Mucosa of stomach (tissue), 1 donor: ENCODE results near the gene METTL15.
"Not testable (repeated sequence)": the region's sequence is repeated elsewhere in the genome, so short reads cannot be mapped to it uniquely, and the experiment has no call there.

Source experiments
- H3K27me3 ChIP-seq: one replicate; pipeline ENCODE4 v1.7.0; 2013; ENCODE audit warnings: mild to moderate bottlenecking, low read length; ENCODE audit not compliant: control insufficient read depth, insufficient read depth
- H3K36me3 ChIP-seq: one replicate; pipeline ENCODE4 v1.7.0; 2013; ENCODE audit warnings: low read length; ENCODE audit not compliant: control insufficient read depth, insufficient read depth
- H3K4me1 ChIP-seq: one replicate; pipeline ENCODE4 v1.7.0; 2013; ENCODE audit warnings: mild to moderate bottlenecking, low read length; ENCODE audit not compliant: control insufficient read depth, insufficient read depth
- H3K4me3 ChIP-seq: one replicate; pipeline ENCODE4 v1.7.0; 2013; ENCODE audit warnings: low read length
- H3K9ac ChIP-seq: one replicate; pipeline ENCODE4 v1.7.0; 2013; ENCODE audit warnings: mild to moderate bottlenecking, low read length, moderate library complexity
- H3K9me3 ChIP-seq: one replicate; pipeline ENCODE4 v1.7.0; 2013; ENCODE audit warnings: mild to moderate bottlenecking, low read length, moderate library complexity; ENCODE audit not compliant: control insufficient read depth
- donor health status: Pancreatic carcinoma.

The METTL15 gene

GRCh38 chr11:28268925-28269324, 160.7 kb downstream of the METTL15 start:
- Histone ChIP-seq H3K4me1 (no peaks in the 10 kb centered on the region), H3K9ac (no peak overlapping the region), H3K27me3 (no peaks in the 10 kb centered on the region), H3K9me3 (no peaks in the 10 kb centered on the region), H3K4me3 (no peak overlapping the region), H3K36me3 (no peaks in the 10 kb centered on the region)

GRCh38 chr11:28269586-28269985, 161.4 kb downstream of the METTL15 start:
- Histone ChIP-seq H3K9ac (no peak overlapping the region), H3K9me3 (no peaks in the 10 kb centered on the region)

GRCh38 chr11:28272247-28272646, 164.1 kb downstream of the METTL15 start:
- not testable (repeated sequence) for H3K36me3 ChIP-seq, H3K4me1 ChIP-seq, H3K9me3 ChIP-seq, H3K27me3 ChIP-seq, H3K9ac ChIP-seq, H3K4me3 ChIP-seq

More at GRCh38 chr11:28269586-28269985, 161.4 kb downstream of the METTL15 start:
- H3K27me3 ChIP-seq, result no peaks in the 10 kb centered on the region
- H3K36me3 ChIP-seq, result no peaks in the 10 kb centered on the region
- no peaks in the 10 kb centered on the region for H3K4me1 ChIP-seq
- H3K4me3 ChIP-seq, result no peak overlapping the region

- H3K9ac ChIP-seq, result no peak overlapping the region
- H3K36me3 ChIP-seq, result no peaks in the 10 kb centered on the region
- H3K27me3 ChIP-seq, result no peaks in the 10 kb centered on the region
- H3K4me3 ChIP-seq, result no peak overlapping the region
- H3K9me3 ChIP-seq, result no peaks in the 10 kb centered on the region
- no peaks in the 10 kb centered on the region for H3K4me1 ChIP-seq
Observed at GRCh38 chr11:28274216-28274615, 166.0 kb downstream of the METTL15 start.

- Histone ChIP-seq H3K4me3 (no peak overlapping the region), H3K36me3 (no peaks in the 10 kb centered on the region), H3K9me3 (no peaks in the 10 kb centered on the region), H3K9ac (no peak overlapping the region), H3K27me3 (no peaks in the 10 kb centered on the region), H3K4me1 (no peaks in the 10 kb centered on the region)
Observed at GRCh38 chr11:28284196-28284595, 176.0 kb downstream of the METTL15 start.

GRCh38 chr11:28289444-28289843, 181.3 kb downstream of the METTL15 start:
- Histone ChIP-seq H3K4me1 (no peaks in the 10 kb centered on the region), H3K9me3 (no peaks in the 10 kb centered on the region), H3K9ac (no peak overlapping the region), H3K4me3 (no peak overlapping the region), H3K27me3 (no peaks in the 10 kb centered on the region), H3K36me3 (no peaks in the 10 kb centered on the region)

GRCh38 chr11:28290995-28291394, 182.8 kb downstream of the METTL15 start:
- not testable (repeated sequence) for H3K4me3 ChIP-seq, H3K4me1 ChIP-seq, H3K36me3 ChIP-seq, H3K27me3 ChIP-seq, H3K9me3 ChIP-seq, H3K9ac ChIP-seq

GRCh38 chr11:28296426-28296825, 188.2 kb downstream of the METTL15 start:
- Histone ChIP-seq H3K27me3 (no peaks in the 10 kb centered on the region), H3K36me3 (no peaks in the 10 kb centered on the region)

GRCh38 chr11:28298209-28298608, 190.0 kb downstream of the METTL15 start:
- H3K9me3 ChIP-seq, result no peaks in the 10 kb centered on the region
- no peak overlapping the region for H3K9ac ChIP-seq
- H3K36me3 ChIP-seq, result no peaks in the 10 kb centered on the region
- H3K4me3 ChIP-seq, result no peak overlapping the region
- H3K4me1 ChIP-seq, result no peaks in the 10 kb centered on the region
- H3K27me3 ChIP-seq, result no peaks in the 10 kb centered on the region

More at GRCh38 chr11:28296426-28296825, 188.2 kb downstream of the METTL15 start:
- Histone ChIP-seq H3K9me3 (no peaks in the 10 kb centered on the region), H3K9ac (no peak overlapping the region), H3K4me3 (no peak overlapping the region), H3K4me1 (no peaks in the 10 kb centered on the region)

GRCh38 chr11:28303477-28304191, 195.4 kb downstream of the METTL15 start:
- H3K9me3 ChIP-seq, result no peaks in the 10 kb centered on the region

GRCh38 chr11:28315440-28315839, 207.3 kb downstream of the METTL15 start:
- Histone ChIP-seq H3K9ac (no peak overlapping the region), H3K4me1 (no peaks in the 10 kb centered on the region), H3K36me3 (no peaks in the 10 kb centered on the region), H3K9me3 (no peaks in the 10 kb centered on the region), H3K27me3 (no peaks in the 10 kb centered on the region), H3K4me3 (no peak overlapping the region)

More at GRCh38 chr11:28303477-28304191, 195.4 kb downstream of the METTL15 start:
- no peaks in the 10 kb centered on the region for H3K27me3 ChIP-seq
- H3K4me1 ChIP-seq, result no peaks in the 10 kb centered on the region
- H3K9ac ChIP-seq, result no peak overlapping the region
- no peak overlapping the region for H3K4me3 ChIP-seq
- no peaks in the 10 kb centered on the region for H3K36me3 ChIP-seq

- Histone ChIP-seq H3K9me3 (no peaks in the 10 kb centered on the region), H3K4me3 (no peak overlapping the region), H3K27me3 (no peaks in the 10 kb centered on the region), H3K36me3 (no peaks in the 10 kb centered on the region), H3K4me1 (no peaks in the 10 kb centered on the region), H3K9ac (no peak overlapping the region)
Observed at GRCh38 chr11:28318871-28319270, 210.7 kb downstream of the METTL15 start.

GRCh38 chr11:28323621-28324020, 215.4 kb downstream of the METTL15 start:
- H3K9me3 ChIP-seq, result no peaks in the 10 kb centered on the region
- H3K36me3 ChIP-seq, result no peaks in the 10 kb centered on the region
- no peaks in the 10 kb centered on the region for H3K27me3 ChIP-seq
- H3K4me1 ChIP-seq, result no peaks in the 10 kb centered on the region
- no peak overlapping the region for H3K9ac ChIP-seq
- H3K4me3 ChIP-seq, result no peak overlapping the region
